Measurements from ENCODE around the gene PPP6R2.

PPP6R2 gene

GRCh38 chr22:50306753-50307749 lies 36.1 kb upstream of the PPP6R2 start, which contains the start of gene PLXNB2:
Gene PLXNB2 (minus strand): TSS chr22:50307646. CDS start chr22:50290584, 17,062 bp downstream.
- peak; percentile 69 for DNase-seq

GRCh38 chr22:50307890-50308596 lies 35.1 kb upstream of the PPP6R2 start:
- DNase-seq = no peak

GRCh38 chr22:50308597-50308935 lies 34.6 kb upstream of the PPP6R2 start:
- peak; percentile 68 for DNase-seq

GRCh38 chr22:50308986-50309600 lies 34.0 kb upstream of the PPP6R2 start:
- no peak for DNase-seq

- DNase-seq = no peak
Observed at GRCh38 chr22:50309601-50309991, 33.5 kb upstream of the PPP6R2 start.

- no peak for DNase-seq
Observed at GRCh38 chr22:50310031-50310722, 33.0 kb upstream of the PPP6R2 start.

GRCh38 chr22:50310949-50311444 lies 32.1 kb upstream of the PPP6R2 start:
- no peak for DNase-seq

GRCh38 chr22:50311606-50312351 lies 31.3 kb upstream of the PPP6R2 start:
- no peak for DNase-seq

GRCh38 chr22:50312371-50312770 lies 30.8 kb upstream of the PPP6R2 start:
- no peak for DNase-seq

GRCh38 chr22:50313021-50313420 lies 30.1 kb upstream of the PPP6R2 start:
- no peak for DNase-seq

- no peak for DNase-seq
Observed at GRCh38 chr22:50313600-50313999, 29.5 kb upstream of the PPP6R2 start.

- DNase-seq = no peak
Observed at GRCh38 chr22:50314081-50314454, 29.1 kb upstream of the PPP6R2 start.

GRCh38 chr22:50314455-50315288 lies 28.5 kb upstream of the PPP6R2 start:
- DNase-seq = peak; percentile 81

GRCh38 chr22:50315289-50316113 lies 27.6 kb upstream of the PPP6R2 start:
- no peak for DNase-seq

GRCh38 chr22:50316114-50317065 lies 26.7 kb upstream of the PPP6R2 start:
- DNase-seq = no peak

- DNase-seq = no peak
Observed at GRCh38 chr22:50317178-50317577, 25.9 kb upstream of the PPP6R2 start.

- no peak for DNase-seq
Observed at GRCh38 chr22:50317674-50318073, 25.5 kb upstream of the PPP6R2 start.

GRCh38 chr22:50318356-50318697 lies 24.8 kb upstream of the PPP6R2 start:
- no peak for DNase-seq
